ENCODE data around the gene PACRG.

PACRG gene

DNA sequence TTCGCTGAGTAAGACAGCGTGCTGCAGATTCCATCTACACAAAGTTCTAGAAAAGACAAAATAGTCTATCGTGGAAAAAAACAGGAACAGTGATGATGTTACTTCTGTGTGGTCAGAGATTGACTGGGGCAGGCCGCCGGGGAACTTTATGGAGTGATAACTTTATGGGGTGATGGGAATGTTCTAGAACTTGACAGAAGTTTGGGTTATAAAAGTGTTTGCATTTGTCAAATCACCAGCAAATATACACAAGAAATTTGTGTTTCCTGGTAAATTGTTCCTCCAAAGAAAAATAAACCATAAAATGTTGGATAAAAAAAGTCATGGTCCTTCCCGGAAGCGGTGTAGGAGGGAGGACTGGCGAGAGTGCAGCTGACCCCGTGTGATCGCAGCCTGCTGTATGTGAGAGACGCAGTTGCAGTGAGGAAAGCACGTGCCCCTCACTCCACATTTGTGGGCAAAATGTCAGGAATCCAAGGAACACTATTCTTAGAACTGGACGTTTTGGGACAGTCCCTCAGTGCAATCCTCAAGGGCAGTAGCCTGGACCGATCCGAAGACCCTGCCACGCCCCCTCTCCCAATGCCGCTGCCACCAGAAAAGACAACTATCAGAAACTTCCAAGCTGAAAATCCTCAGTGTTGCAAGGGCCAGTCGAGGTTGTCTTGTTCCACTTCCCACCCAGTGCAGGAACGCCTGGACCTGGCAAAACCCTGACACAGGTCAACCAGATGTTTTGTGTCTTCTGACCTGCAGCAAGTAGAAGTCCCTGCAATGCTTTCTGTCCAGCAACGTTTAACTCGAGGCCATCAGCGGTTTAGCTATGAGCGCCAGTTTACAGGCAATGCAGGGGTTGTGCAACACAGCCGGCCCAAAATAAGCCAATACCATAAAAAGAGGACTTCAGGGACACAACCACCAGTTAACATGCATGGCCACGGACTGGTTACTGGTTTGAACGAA is 606.2 kb downstream of the PACRG start:
- DNase-seq (ENCODE audit: low read depth in 2 of 2), result no peak

DNA sequence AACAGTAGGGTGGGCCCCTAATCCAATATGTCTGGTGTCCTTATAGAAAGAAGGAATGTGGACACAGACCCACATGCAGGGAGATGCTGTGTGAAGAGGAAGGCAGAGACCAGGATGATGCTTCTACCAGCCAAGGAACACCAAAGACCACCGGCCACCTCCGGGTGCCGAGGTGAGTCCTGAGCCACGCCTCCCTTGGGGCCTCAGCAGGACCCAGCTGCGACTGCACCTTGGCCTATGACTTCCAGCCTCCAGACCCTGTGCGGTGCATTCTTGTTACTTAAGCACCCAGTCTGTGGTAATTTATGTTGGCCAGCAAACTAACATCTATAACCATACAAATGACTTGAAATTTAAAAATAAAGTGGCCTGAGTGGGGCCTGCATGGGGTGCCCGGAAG is 607.3 kb downstream of the PACRG start:
- no peak for DNase-seq (ENCODE audit: low read depth in 2 of 2)

DNA sequence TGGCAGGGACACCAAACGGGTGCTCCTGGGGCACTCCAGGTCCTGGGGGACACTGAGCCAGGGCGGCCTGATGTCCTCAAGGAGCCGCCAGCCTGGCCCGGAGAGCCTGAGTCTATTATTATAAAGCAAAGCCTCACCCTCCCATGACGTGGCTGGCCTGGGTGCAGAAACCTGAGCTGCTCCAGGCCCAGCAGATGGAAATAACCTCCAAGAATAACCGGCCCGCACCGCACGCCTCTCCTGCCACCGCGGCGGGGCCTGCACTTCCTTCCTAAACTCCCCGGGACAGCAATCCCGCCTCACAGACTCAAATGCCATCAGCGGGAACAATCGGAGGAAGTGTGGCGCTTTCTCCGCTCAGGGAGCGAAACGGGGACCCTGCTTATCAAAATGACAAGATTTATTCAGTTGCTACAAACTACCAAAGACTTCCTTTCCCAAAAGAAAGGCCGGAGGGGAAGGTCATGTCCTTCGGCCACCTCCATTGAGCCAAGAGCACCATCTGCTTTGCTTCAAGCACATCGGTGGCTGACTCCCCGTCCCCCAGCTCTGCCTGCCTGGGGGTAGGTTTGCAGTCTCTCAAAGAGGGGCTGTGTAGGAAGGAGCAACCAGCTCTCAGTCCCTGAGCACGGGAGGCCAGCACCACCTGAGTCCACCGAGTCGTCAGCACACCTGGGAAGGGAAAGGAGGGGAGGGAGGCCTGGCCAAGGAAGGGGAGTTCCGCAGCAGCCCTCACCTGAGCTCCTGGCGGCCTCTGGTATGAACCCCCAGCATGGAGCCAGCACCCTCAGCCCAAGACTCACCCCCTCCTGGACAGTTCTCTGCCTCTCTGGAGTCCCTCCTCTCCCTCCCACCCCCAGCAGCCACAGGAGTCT is 608.1 kb downstream of the PACRG start:
- no peak for DNase-seq (ENCODE audit: low read depth in 2 of 2)

DNA sequence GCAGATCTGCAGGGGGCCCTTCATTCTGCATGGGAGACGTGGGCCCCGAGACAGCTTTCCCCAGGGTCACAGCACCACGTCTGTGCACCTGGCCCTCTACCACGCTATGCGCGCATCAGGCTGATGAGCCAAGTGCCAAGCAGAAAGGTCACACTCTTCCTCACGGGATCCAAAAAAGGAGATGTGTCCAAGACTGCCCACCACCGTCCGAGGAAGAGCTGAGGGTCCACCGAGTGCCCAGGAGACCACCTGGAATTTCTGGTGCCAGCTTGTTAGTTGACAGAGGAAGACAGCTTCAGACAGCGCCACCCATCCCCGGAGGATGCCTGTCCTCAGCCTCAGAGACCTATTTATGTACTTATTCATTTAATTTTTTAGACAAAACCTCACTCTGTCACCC is 609.2 kb downstream of the PACRG start:
- DNase-seq (ENCODE audit: low read depth in 2 of 2), result no peak

DNA sequence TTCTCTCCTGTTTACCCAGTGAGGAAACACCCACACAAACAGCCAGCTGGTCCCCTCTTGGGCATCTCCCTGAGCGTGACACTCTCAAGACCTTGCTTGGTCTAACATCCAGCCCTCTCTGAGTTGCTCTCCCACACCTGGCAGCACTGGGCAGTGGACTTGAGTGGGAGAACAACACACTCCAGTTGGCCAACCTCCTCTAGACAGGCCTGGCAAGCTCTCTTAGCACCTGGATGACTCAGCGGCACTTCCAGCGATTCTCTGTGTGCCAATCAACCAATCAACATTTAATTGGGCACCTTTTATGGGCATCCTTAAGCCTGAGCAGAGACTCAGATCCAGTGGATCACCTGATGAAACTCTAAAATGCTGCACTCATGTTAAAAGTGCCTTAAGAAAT is 610.2 kb downstream of the PACRG start:
- DNase-seq (ENCODE audit: low read depth in 2 of 2), result no peak

DNA sequence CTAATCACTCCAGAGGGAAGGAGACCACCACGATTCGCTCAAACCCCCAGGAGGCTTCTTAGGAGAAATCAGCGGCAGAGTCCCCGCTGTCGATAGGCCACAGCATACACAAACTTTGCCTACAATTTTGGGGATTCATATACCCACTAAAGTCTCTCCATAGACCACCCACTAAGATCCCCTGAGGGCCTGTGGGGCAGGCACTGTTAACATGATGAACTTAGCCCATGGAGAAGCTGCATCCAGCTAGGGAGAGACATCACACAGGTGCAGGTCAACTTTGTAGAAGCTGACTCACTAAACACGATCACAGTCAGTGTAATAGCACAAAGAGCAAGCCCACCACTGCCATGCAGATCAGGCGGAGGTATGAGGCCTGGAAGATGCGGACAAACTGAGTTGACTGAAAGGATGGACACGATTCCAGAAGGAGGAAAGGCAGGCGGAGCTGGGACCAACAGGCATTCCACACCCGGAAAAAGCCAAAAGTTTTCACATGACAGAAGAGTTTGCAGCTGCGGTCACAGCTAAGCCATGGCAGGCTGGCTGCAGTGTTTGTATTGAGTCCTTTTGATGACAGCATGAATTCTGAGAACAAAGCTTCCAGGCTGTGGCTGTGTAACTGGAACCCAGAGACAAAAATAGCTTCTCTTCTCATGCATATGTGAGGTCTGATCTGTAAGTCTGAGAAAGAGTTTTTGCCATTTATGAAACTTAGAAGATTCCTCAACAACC is 611.1 kb downstream of the PACRG start:
- no peak for DNase-seq (ENCODE audit: low read depth in 2 of 2)

DNA sequence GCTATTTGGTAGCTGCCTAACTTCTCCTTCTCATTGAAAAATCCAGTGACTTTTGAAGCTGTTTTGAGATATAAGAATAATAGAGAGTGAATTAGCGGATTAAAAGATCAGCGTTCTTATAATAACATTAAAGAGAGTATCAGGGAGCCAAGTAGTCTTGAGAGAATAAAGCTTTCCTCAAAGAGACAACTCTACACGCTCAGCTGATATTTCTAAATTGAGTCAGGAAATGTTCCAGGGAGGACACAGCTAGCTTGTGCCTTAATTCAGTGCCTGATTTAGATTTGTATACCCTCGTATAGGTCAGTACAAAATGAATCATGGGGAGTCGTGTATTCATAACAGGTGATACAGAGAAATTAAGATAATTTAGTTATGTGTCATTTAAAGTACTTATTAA is 611.7 kb downstream of the PACRG start:
- DNase-seq (ENCODE audit: low read depth in 2 of 2), result no peak

DNA sequence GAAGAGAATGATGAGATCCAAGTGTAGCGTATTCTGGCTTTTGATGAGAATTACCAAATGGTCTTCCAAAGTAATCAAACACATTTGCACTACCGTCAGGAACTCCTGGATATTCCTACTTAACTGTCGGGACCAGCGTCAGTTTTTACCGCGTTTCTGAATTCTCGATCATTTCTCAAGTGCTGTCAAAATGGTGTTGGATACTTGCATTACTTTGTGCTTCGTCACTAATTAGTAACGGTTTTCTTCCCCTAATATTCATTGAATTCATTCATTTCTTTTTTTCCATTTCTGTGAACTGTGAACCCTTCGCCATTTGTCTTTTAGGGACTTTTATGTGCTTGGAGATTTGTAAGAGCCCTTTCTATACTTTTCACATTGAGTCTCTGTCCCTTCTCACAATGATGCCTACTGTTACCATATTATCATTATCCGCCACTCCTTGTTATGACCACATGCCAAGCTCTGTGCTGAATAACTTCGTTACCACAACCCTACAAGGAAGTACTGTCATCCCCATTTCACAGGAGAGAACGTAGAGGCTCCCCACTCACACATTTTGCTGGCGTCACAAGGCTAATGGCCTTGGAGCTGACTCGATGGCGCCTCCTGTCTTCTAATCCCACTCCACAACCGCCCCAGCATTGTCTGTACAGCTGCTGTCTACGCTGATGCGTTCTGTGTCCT is 612.6 kb downstream of the PACRG start:
- DNase-seq (ENCODE audit: low read depth in 2 of 2), result no peak

DNA sequence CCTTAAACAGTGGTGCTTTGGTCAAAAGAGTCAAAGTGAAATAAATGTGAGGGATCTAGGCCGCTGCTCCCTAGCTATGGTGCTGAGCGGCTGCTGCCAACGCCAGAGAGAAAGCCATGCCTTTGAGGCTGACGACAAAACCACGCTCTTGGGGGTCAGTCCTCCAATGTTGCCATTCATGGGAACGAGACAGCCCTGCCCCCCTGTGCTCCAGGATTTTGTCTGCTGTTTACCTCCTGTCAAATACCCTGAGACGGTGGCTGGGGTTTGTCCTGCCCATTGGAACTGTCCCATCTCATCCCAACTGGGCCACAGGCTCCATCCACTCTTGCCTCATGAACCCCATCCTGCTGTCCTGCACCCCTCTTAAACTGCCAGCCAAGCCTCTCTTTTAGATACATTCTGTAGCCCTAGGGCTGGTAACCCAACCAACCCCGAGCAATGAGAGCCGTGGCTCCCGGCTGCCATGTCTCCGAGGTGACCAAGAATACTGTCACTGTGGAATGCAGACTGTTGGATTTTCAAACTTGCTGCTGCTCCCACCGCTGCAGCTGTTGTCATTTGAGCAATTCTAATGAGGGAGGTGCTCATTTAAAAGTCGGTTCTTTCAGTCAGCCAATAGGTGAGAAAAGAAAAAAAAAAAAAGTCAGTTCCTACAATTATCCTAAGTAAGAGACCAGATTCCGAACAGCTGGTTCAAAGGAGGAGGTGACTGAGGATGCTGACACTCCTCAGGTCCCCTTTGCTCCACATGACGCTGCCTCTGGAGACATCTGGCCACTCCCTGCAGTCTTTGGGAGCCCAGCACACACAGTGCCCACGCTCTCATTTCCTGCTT is 613.7 kb downstream of the PACRG start:
- DNase-seq (ENCODE audit: low read depth in 2 of 2), result no peak

DNA sequence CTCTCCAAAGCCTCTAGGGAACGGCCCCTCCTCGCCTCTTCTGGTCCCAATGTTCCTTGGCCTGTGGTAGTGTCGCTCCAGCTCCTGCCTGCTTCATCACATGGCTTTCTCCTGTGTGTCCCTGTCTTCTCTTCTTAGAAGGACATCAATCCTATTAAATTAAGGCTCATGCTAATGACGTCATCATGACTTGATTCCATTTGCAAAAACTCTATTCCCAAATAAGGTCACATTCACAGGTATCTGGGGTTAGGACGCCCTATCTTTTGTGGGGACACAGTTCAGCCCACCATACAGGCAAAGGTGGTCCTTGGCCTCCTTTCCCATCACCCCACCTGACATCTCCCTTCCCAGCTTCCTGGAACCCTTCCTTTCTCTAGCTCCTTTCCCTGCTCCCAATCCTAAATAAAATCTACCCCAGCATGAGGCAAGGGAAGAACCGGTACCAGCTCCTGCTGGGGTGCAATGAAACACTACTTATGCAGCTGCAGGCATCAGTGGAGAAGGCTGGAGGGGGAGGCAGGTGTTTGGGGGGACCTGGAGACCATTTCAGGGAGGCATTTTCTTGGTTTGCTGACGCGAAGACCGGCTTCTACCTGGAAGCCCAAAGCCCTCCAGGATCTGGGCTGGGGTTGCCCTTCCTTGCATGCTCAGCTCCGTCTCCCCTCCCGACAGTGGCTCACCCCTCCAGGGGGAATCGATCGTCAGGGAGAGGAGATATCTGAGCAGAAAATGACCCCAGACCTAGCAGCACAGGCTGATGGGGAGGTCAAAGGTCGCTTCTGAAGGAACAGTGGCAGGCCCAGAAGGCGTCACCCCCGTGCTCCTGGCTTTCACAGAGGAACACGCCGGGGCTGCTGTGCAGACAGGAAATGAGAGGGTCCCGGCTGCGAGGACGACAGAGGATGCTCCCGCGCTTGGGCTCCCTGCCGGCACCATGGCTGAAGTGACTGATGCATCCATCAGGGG is 615.1 kb downstream of the PACRG start:
- no peak for DNase-seq (ENCODE audit: low read depth in 2 of 2)

DNA sequence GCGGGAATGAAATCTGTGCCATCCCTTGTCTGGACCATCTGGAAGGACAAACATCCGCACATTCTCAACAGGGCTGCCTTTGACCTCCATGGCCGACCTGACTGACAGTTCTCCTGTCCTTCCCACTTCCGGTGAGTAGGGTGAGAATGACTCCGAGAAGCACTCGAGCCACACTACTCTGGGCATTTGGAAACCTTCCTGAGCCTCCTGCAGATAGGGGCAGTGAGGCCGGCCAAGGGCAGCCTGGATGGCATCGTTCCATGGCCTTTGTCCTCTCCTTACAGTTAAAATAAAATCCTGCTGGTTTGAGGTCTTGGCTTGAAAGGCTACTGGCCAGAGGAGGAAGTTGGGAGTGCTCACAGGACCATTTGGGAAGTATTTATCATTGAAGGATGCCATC is 615.8 kb downstream of the PACRG start:
- DNase-seq (ENCODE audit: low read depth in 2 of 2), result no peak

DNA sequence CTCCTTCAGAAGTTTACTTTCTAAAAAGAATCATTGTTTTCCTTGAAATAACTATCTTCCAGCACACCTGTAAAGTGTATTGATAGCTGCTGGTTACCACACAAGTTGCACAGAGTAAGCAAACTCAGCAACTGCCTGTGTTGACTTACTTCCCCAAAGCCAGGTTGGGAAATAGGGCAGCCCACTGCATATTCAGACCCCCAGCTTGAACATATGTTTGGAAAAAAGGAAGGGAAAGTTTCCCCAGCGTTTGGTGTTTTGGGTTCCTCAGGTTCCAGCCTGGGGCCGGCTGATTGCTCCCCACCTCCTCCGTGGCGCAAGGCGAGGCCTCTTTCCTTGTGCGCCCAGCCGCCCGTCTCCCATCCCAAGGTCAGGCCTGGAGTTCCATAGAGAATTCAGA is 616.6 kb downstream of the PACRG start:
- no peak for DNase-seq (ENCODE audit: low read depth in 2 of 2)

DNA sequence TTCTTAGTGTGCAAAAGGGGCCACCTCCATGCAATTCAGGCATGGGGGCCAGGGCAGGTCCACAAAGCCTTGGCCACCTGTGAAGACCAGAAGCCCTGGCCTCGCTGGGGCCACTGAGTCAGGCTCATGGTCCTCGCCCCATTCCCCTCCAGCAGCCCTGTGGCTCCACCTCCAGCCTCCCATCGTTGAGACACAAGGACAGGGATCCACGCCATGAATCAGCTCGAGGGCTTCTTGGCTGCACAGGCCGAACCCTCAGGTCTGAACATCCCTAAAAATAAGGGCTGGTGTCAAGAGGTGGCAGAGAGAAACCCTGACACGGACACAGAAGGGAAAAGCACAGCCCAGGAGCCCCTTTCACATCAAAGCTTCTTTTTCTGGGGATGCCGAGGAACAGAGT is 618.2 kb downstream of the PACRG start:
- no peak for DNase-seq (ENCODE audit: low read depth in 2 of 2)

DNA sequence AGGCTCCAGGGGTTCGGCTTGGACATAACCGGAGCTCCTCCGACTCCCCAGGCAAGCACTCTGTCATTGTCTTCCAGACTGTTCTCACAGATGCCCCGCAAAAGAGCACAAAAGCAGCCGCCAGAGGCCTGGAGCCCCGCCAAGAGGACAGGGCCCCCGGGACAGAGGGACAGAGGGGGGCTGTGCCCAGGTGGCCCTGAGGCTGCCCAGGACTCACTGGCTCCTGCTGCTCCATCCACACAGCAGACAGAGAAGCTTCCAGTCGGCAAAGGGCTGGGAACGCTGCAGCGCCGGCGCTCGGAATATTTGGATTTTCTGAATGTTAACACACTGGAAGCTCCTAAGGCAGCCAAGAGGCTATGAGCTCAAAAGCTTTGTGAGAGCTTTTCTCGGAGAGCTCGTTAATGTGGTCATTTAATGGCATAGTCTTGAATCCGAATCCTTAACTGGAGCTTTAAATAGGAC is 618.8 kb downstream of the PACRG start:
- DNase-seq (ENCODE audit: low read depth in 2 of 2), result no peak

DNA sequence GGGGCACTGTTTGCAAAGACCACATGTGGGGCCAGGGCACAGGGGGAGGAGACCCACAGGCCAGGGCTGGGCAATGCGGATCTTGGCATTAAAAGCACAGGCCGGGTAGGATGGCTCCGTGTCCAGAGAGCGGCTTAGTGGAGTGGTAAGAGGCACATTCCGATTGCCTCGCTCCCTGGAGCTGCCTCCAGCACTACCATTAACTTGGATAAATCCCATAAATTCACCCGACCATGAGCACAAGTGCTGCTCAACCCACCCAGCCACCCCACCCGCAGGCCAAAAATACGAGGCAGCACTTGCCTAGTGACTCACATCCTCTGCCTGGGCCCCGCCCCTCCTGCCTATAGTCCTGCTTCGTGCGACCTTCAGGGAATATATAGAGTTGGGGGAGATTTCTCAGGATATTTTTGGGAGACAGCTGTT is 619.3 kb downstream of the PACRG start:
- no peak for DNase-seq (ENCODE audit: low read depth in 2 of 2)

DNA sequence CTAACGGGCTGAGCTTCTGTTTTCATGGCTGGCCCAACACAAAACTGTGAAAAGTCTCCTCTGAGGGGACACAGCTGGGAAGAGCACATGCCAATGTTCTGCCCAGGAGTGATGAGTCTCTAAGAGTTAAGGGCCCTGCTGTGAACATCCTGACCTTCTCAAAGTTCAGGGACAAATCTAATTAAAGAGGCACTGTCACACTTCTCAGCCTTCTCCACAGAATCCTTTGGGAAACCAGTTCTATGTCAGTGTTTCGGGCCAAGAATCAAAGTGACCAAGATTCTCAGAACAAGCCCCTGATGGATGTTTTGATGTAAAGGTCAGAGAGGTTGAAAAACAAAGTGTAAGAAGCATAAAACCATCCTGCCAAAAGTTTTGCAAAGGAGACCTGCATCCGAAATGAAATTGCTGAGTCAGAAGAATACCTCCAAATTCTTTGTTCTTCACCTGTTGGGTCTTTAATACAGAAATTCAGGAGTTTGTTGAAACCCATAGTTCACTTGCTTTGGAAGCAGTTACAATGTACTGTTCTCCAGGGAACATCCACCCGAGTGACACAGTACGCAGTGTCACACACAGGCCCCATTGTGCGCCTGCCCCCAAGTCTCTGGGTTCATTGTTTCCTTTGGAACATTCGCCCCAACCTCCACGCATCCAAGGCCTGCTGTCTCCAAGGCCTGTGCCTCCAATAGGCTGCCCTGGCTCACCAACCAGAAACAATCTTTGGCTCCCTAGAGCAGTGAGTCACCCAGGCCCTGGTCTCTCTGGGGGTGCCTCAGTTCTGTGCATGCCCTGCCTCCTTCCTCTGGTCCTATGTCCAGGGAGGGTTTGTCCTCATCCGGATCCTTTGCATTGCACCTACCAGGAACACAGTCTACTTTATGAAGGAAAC is 621.3 kb downstream of the PACRG start:
- no peak for DNase-seq (ENCODE audit: low read depth in 2 of 2)

DNA sequence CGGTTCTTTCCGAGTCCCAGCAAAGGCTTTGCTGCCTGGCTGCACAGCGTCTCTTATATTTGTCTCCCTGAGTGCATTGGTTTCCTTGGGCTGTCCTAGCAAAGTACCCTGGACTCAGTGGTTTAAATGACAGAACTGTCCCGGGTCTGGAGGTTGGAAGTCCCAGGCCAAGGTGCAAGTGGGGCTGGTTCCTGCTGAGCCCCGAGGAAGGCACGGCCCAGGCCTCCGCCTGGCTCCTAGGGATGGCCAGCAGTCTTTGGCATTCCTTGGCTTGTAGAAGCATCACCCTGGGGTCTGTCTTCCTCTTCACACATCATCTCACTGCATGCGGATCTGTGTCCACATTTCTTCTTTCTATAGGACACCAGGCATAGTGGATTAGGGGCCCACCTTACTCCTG is 621.9 kb downstream of the PACRG start:
- DNase-seq (ENCODE audit: low read depth in 2 of 2), result no peak

DNA sequence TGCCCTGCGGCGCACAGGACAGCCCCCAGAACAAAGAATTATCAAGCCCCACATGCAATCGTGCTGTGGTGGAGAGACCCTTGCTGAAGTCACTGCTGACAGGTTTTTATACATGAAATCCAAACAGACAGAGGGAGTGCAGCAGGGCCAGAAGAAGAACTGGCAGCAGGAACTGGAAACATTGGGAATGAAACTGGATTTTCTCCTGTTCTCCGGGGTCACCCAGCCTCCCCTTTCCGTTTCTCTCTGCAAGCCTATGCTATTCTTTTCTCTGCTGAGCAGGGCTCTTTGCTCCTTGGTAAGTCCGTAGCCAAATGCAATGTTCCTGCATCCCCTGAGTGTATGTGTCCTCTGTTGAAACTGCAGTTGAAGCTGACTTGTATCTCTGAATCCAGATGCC is 623.2 kb downstream of the PACRG start:
- no peak for DNase-seq (ENCODE audit: low read depth in 2 of 2)

Measured in stimulated activated CD8-positive, alpha-beta memory T cell treated with anti-CD3 and anti-CD28 coated beads, Interleukin-15, amount 100 ng/mL, for 4 hours (primary cell).